ENCODE measurements around the gene SAT1. TPM values are rescaled to one million over a fixed set of nuclear protein-coding genes. Genes with fewer than 3 reads are reported as not detected.

Gene SAT1
- total and polyA plus RNA-seq, 2 of the 13 experiments (the other 11 are each of a cell fraction or from before 2014, with no cell fraction given) = 216 to 1,243 TPM

GRCh38 chrX:23820235-23820782 lies 37.3 kb downstream of the SAT1 start:
- no peaks in the 10 kb centered on the region for H3K27me3 ChIP-seq (ENCODE audit: control insufficient read depth in 1 of 2, insufficient read depth in 2 of 2, low read length in 2 of 2)
- H3K27ac ChIP-seq (ENCODE audit: extremely low read length, insufficient read depth, low read length) = no peak overlapping the region
- H3K36me3 ChIP-seq (replicated peaks in 1 of 2; ENCODE audit: control insufficient read depth in 1 of 2, insufficient read depth in 2 of 2, low read length in 2 of 2) = no peaks in the 10 kb centered on the region
- DNase-seq (ENCODE audit: low spot score) (no peak), ATAC-seq (no peak), FAIRE-seq (no peak)
- H3K79me2 ChIP-seq (ENCODE audit: insufficient read depth, low read length) = no peaks in the 10 kb centered on the region
- H3K9me3 ChIP-seq (ENCODE audit: low read length) = no peaks in the 10 kb centered on the region
- intact Hi-C loops (cut with micrococcal nuclease; ENCODE audit: unreplicated experiment) = no loop called here
- no peak overlapping the region for H3K4me3 ChIP-seq (replicated peaks in 1 of 3; ENCODE audit: insufficient read depth in 1 of 3, low read depth in 2 of 3, low read length in 3 of 3)
- CTCF ChIA-PET (ENCODE audit: low intra/inter-chr PET ratio, low total read pairs) = no interaction called here
- H2AFZ ChIP-seq (ENCODE audit: low read length) = no peak overlapping the region
- in situ Hi-C loops (cut with HindIII; ENCODE audit: extremely low pct_ligation_motif_present, low pct_unique_long_range_greater_than_20kb) = no loop called here
- no peak for TF ChIP-seq MATR3 (CRISPR knock-in tag; IDR thresholded peaks at IDR 0.05)
- BruUV-seq (replicated peaks) = no TSS peak
- POLR2A ChIA-PET = interaction anchor here (1.0 kb wide), 1 partner anchor 38 kb away, joined by 3 read pairs; the partner anchor contains the start of gene SAT1
- H3K4me1 ChIP-seq (ENCODE audit: insufficient read depth, low read length) = peaks cover 35% of the 10 kb centered on the region
- H4K20me1 ChIP-seq (ENCODE audit: insufficient read depth, low read length) = no peaks in the 10 kb centered on the region
- no peak overlapping the region for H3K4me2 ChIP-seq (ENCODE audit: low read depth, low read length)
- H3K9ac ChIP-seq (ENCODE audit: insufficient read depth, low read depth, low read length) = no peak overlapping the region
- 94% methylated on average over 6 of the region's 6 CpGs for WGBS (ENCODE audit: low lambda C conversion rate)

- FAIRE-seq (no peak), DNase-seq (ENCODE audit: low spot score) (no peak), ATAC-seq (no peak)
- Histone ChIP-seq H3K9me3 (ENCODE audit: low read length) (no peaks in the 10 kb centered on the region), H3K27me3 (ENCODE audit: control insufficient read depth in 1 of 2, insufficient read depth in 2 of 2, low read length in 2 of 2) (no peaks in the 10 kb centered on the region), H3K9ac (ENCODE audit: insufficient read depth, low read depth, low read length) (0 out of 2 replicates have a peak overlapping the region, but pooled peaks have one; percentile 22), H3K4me1 (ENCODE audit: insufficient read depth, low read length) (peaks cover 50% of the 10 kb centered on the region), H3K4me2 (ENCODE audit: low read depth, low read length) (no peak overlapping the region), H3K4me3 (replicated peaks in 1 of 3; ENCODE audit: insufficient read depth in 1 of 3, low read depth in 2 of 3, low read length in 3 of 3) (no peak overlapping the region), H3K27ac (ENCODE audit: extremely low read length, insufficient read depth, low read length) (peak overlapping the region; percentile 62), H3K36me3 (replicated peaks in 1 of 2; ENCODE audit: control insufficient read depth in 1 of 2, insufficient read depth in 2 of 2, low read length in 2 of 2) (no peaks in the 10 kb centered on the region), H2AFZ (ENCODE audit: low read length) (no peak overlapping the region), H3K79me2 (ENCODE audit: insufficient read depth, low read length) (no peaks in the 10 kb centered on the region), H4K20me1 (ENCODE audit: insufficient read depth, low read length) (no peaks in the 10 kb centered on the region)
- WGBS (ENCODE audit: low lambda C conversion rate) = 94% methylated on average over 1 of the region's 2 CpGs
- TF ChIP-seq SIX4 (CRISPR knock-in tag; IDR thresholded peaks at IDR 0.05) (no peak), ZNF121 (CRISPR knock-in tag; IDR thresholded peaks at IDR 0.05) (0 out of 2 replicates have a peak, but pooled peaks have one; percentile 53), ZNF883 (CRISPR knock-in tag; IDR thresholded peaks at IDR 0.05; ENCODE audit: not compliant biosample characterization) (no peak)
- intact Hi-C loops (cut with micrococcal nuclease; ENCODE audit: unreplicated experiment) = no loop called here
- no TSS peak for BruUV-seq (replicated peaks)
- POLR2A ChIA-PET = interaction anchor here (1.0 to 1.4 kb wide), 2 partner anchors 14 to 39 kb away, joined by 3 read pairs; partner anchors contain the start of gene SAT1
- in situ Hi-C loops (cut with HindIII; ENCODE audit: extremely low pct_ligation_motif_present, low pct_unique_long_range_greater_than_20kb) = no loop called here
- CTCF ChIA-PET (ENCODE audit: low intra/inter-chr PET ratio, low total read pairs) = no interaction called here
Observed at GRCh38 chrX:23821847-23822246, 38.9 kb downstream of the SAT1 start.

Measured in HepG2 (cell line).